NCI-H1105 treated with DMSO at 0.1 percent for 48 hours (cell line): ENCODE results near the gene PLXNA1.

Experiments
- DNase-seq: peaks from one replicate; lab custom pipeline; 2025; lab: John Stamatoyannopoulos, UW

The PLXNA1 gene

DNA sequence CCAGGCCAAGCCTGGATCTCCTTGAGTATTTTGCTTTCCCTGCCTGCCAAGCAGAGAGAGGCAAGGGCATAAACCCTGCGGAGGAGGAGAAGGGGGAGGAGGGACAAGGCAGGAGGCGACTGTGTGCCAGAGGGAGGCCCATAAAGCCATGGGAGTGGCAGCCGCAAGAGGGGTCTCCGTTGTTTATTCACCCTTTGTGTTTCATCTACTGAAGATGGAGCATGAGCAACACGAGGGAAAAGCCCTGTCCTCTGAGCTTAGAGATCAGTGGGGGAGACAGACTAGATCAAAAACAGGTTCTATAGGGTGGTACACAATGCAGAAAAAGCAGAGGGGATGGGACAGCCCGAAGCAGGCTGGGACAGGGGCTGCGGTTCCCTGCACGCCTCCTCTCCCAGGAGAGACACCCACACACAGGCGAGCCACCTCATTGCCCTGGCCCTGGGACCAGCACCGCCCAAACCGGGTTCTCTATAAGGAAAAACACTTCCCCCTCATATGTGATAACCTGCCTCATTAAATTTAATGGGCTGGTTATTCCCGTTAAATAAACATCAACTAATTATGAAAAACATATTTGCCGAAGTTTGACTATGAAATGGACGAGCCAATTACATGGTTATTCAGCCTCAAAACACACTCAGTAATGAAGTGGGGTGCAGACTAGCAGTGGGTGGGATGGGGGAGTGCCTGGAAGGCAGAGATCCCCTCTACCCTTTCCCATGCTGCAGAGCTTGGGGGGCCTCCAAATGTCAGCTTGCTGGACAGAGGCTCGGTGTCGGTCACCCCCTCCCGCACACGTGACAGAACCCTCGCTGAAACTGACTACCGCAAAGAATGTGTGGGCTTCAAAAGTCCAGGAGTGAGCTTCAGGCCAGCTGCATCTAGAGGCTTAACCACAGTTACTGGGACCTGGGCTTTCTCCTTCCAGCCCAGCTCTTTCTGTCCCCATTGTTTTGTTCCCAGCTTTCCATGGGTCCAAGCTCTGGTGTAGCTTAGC lies 14.2 kb upstream of the PLXNA1 start:
- no peak for DNase-seq

DNA sequence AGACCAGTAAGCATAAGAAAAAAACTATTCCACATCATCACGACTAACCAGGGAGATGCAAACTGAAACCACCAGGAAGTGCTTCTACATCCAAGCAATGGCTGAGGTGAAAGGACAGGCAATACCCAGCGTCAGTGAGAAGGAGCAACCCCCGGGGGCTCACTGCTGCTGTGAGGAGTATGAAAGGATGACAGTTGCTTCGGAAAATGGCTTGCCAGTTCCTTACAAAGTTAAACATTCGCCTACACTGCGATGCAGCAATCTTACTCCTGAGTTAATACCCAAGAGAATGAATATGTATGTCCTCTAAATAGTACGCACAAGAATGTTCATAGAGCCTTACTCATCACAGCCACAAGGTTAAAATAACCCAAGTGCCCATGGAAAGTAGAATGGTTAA lies 13.3 kb upstream of the PLXNA1 start:
- DNase-seq = no peak

DNA sequence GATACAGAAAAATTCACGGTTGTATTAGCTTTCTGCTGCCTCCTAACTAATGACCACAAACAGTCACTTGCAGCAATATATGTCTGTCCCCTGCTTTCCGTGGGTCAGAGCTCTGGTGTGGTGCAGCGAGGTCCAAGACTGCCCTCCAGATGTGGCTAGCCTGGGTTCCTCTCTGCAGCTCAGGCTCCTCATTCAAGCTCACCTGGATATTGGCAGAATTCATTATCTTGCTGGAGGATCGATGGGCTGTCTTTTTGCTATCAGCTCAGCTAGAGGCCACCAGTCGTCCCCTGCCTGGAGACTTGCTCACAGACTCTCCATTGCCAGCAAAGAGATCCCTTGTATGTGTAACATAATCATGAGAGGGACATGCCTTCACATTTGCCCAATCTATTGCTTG lies 12.8 kb upstream of the PLXNA1 start:
- DNase-seq = no peak

DNA sequence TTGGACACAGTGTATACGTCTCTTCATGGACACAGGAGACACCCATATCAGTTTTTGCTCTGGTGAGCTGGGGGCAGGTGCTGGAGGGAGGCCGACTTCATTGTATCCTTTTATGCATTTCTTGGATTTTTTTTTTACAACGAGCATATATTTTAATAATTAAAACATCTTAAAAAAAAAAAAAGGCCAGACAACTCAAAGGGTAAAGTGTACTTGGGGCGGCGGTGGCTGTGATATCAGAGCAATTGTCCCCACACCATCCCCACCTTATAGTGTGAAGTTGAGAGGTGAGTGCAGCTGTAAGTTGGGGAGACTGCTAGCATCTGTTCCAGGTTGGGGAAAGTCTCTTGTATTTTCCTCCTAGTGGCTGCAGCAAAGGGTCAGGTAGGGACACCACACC lies 12.0 kb upstream of the PLXNA1 start:
- no peak for DNase-seq

DNA sequence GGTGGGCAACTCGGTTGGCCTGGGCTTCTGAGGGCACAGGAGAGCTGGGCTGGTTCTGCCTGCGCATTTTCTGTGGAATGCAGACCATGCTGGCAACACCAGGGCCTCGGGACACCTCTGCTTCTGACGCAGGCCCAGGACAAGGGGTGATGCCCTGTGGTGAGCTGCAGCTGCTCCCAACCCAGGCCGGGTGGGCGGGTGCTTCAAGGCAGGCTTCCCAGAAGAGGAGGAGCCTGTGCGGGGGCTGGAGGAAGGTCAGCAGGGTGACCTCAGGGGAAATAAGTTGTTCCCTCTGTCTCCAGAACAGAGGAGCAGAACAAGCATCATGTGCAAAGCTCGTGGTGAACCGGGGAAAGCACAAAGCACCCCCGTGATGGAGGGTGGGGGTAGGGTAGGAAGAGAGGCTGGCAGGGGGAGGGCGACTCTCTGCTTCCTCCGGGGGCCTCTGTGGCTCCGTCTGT lies 11.0 kb upstream of the PLXNA1 start:
- DNase-seq = no peak

DNA sequence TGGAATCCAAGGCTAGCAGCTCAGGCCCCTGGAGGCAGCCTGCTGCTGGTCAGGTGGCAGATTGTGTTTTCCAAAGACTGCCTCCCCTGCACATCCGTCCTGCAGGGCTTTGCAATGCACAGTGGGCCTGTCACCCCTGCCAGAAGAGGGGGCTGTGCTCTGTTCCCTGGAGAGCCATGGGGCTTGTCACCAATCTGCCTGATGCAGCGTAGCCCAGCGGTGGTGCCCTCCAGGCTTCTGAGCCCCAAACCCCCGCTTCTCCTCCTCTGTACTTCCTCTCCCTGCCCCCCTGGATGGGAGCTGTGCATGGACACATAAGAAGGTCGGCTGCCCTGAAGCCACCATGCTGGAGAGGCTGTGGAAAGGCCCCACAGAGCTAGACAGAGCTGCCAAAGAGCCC lies 10.0 kb upstream of the PLXNA1 start:
- no peak for DNase-seq

DNA sequence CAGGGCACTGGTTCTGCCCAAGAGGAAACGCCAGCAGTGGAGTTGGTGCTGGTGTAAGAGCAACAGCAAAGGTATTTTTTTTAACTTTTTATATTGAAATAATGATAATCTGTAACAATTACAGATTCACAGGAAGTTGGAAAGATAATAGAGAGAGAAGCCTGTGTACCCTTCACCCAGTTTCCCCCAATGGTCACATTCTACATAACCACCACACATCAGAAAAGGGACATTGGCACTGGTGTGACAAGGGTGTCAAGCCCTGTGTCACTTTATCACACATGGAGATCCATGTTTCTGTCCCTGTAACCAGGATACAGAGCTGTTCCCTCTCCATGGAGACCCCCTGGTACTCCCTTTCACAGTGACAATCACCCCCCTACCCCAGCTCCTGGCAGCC lies 9.1 kb upstream of the PLXNA1 start:
- DNase-seq = no peak

DNA sequence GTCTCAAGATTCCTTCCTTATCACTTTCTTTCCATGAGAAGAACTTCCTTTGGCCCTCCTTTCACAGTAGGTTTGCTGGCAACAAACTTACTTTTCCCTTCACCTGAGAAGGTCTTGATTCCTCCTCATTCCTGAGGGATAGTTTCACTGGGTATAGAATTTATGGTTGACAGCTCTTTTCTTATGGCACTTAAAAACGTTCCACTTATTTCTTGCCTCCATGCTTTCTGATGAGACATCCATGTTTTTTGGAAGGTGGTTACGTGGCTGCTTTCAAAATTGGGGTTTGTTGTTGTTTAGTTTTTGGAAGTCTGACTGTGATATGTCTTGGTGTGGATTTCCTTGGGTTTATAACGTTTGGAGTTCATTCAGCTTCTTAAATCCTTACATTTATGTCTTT lies 8.2 kb upstream of the PLXNA1 start:
- DNase-seq = no peak

DNA sequence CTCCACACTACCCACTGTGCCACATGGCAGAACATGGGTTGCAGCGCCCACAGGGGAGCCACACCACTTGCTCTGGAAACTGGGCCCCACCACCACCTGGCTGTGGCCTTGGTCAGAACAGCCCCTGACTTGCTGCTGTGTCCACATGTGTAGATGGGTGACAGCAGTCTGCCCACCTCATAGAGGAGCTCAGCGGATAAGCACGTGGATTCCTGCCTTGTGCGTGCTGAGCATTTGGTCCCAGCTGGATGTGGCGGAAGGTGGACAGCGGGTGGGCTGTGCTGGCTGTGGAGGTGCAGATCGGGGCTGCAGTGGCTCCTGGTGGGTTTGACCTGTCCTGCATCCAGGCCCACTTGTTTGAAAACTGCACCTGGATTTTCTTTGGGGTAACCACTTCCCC lies 6.0 kb upstream of the PLXNA1 start:
- no peak for DNase-seq

DNA sequence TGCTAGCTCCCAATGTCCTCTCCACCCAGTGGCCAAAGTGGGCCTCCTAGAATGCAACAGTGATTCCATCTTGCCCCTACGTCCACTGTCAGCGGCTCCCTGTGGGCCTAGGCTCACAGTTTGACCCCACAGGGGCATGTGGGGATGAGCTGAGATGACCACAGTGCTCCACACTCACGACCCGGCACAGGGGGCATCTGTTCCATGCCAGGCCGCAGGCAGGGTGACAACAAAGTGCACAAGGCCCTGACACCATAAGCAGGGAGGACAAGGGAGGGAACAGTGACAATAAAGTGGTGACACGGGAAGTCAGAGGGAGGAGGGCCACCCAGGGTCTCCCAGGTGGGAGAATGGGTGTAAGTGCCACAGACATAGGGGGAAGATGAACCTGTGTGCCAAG lies 5.1 kb upstream of the PLXNA1 start:
- DNase-seq = no peak

DNA sequence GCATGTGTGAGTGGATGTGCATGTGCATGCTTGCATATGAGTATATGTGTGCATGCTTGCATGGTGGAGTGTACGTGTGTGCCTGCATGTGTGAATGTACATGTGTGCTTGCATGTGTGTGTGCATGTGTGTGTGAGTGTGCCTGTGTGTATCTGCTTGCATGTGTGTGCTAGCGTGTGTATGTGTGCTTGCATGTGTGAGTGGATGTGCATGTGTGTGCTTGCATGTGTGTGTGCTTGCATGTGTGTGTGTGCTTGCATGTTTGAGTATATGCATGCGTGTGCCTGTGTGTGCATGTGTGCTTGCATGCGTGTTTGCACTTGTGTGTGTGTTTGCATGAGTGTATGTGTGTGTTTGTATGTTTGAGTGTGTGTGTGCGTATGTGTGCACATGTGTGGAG lies 4.6 kb upstream of the PLXNA1 start:
- DNase-seq = no peak

DNA sequence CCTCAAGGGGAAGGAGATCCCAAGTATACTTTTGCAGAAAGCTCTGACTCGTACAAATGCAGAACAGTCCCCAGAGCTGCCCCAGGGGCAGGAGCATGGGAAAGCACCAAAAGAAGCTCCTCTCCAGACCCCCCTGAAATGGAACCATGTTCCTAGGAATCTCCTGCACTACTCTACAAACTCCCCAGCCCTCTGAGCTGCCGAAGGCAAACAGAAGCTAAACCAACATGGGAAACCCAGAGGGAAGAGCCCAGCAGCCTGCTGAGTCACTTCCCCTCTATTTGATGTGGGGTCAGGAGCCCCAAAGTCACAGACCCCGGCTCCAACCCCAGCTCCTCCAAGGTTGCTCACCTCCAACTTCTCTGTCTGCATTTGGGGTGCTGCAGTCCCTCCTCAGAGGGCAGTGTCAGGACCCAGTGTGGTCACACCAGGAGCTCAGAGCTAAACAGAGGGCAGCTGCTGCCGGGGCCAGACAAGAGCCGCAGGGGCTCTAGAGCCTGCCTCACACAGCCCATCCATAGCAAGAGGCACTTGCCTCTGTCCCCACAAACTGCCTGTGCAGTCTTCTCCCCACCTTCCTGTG lies 3.8 kb upstream of the PLXNA1 start:
- DNase-seq = no peak

DNA sequence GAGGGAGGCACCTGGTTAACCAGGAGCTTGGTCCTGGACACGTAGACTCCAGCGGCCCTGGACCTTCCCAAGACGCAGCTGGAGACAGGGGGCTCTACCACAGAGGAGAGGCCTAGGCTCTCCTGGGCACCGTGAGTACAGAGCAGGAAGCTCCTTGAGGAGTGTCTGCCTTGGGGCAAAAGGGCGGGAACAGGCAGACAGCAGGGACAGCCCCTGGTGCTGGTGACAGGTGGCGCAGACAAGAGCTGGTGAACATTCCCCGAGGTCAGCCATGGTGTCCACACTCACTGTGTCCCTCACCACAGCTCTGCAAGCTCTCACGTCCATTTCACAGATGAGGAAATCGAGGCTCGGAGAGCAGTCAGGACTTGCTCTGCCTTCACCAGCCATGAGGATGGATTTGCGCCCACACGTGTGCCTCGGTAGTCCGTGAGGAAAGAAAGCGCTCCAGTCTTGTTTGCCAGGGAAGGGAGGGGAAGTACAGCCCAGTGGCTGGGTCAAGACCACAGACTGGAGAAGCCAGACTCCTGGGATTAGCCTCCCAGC lies 2.6 kb upstream of the PLXNA1 start:
- no peak for DNase-seq

DNA sequence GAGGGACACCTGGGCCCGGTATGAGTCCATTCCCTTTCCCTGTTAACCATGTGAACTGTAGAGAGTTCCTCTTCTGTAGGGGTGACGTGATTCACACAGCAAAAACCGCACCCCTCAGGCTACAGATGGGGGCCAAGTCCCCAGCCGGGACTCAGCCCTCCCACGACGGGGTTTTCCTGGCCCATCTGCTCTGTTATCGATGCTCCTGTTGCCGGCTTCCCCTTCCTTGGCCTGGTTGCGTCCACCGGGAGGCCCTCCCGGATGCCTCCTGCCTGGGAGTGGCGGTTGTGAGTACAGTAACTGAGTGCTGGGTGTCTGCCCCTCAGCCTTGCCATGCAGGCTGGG lies 817 bp upstream of the PLXNA1 start:
- DNase-seq = no peak

DNA sequence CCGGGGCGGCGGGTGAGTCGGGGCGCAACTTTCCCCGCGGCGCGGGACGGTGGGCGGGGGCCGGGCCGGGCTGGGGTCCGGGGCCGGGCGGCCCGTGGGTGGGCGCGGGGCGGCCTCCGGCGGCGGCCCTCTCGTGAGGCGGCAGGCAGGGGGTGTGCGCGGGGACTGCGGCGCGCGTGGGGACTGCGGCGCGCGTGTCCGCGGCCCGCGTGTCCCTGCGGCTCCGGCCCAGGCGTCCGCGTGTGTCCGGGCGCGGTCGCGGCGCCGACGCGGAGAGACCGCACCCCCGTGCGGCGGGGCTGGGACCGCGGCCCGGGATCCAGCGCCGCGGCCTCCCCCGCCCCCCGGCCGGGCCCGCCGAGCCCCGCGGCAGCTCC lies 349 bp downstream of the PLXNA1 start:
- DNase-seq = no peak

DNA sequence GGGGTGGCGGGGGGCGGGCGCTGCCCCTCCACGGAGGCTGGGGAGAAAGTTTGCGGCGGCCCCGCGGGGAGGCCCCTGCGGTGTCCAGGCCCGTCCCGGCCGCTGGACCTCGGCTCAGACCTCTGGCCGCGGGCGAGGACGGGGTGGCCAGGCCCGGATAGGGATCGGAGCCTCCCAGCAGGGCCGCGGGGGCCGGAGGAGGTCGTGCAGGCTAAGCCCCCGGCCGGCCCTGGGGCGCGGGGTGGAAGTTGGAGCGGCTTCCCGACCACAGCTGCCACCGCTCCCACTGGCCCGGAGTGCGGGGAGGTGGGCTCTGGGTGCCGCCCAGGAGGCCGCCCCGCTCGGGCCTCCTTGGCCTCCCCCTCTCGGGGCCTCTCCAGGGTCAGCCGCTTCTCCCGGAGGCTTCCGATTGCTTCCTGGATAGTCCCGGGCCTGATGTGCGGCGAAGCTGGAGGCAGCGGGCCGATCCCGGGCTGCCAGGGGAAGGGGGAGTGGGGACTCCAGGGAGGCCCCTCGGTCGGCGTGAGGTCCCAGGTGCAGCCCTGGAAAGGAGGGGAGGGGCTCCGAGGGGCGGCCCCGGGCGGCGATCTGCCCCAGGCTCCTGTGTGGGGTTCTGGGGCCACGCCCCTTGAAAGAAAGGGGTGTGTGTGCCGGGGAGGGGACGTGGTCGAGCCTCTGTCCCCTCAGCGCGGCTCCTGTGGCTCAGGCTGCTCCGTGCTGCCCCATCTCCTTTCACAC lies 907 bp downstream of the PLXNA1 start:
- peak; percentile 33 for DNase-seq

DNA sequence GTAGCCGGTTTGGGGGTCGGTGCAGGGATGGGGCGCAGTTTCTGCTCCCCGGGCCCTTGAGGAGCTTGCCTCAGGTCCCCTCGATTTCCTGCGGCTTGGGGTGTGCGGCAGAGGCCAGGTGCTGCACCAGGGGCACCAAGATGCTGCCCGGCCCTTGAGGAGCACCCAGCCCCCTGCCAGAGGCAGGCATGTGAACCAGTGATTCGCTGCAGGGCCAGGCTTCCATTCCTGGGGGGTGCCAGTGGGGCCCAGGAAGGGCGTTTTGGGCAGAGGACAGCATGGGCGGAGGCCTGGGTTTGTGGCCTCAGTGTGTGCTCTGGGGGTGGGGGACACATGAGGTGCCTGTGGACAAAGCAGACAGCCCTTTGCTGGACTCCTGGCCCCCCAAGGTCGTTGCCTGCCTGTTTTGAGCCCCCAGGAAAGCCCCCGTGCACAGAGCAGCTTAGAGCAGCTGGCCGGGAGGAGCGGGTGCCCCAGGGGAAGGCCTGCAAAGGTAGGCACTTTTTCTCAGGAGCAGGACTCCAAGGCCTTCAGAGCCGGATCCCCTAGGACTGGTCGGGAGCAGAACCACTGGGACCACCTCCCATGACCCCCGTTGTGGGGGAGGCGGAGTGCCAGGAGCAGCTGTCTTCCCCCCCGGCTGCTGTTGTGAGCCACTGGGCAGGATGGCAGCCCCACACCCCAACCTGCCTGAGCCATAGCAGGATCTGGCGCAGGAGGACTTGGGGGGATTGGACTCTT lies 1.6 kb downstream of the PLXNA1 start:
- no peak for DNase-seq

DNA sequence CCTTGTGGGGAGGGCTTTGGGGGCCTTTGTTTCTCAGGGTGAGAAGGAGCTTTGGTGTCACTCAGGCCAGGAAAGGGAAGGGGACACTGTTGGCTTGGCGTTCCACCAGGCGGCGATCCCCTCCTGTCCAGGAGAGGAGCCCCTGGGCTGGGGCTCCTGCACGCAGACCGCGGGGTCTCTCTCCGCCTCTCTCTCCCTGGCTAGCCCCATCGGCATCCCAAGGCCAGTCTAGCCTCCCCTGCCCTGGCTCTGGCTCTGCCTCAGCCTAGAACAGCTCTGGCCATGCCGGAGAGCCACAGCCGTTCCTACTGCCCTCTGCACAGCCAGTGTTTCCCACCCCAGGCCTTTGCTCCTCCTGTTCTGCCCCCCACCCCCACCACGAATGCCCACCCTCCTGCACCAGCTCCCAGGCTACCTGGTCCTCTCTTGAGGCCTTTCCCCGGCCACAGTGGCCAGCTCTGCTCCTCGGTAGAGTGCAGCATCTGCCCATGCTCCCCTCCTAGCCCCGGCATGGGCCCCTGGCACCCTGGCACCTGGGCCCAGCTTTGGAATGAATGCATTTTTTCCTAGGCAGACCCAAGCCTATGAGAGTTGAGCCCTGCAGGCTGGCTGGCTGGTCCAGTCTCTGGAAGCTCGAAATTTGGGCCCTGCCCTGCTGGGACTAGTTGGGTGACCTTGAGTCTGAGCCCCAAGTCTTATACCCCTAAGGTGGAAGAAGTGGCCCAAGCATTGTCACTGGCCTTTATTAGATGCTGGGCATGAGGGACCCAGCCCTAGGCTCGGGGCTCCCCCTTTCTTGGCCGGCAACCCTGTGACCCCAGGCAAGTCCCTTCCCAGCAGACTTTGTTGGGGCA lies 2.4 kb downstream of the PLXNA1 start:
- peak; percentile 14 for DNase-seq

DNA sequence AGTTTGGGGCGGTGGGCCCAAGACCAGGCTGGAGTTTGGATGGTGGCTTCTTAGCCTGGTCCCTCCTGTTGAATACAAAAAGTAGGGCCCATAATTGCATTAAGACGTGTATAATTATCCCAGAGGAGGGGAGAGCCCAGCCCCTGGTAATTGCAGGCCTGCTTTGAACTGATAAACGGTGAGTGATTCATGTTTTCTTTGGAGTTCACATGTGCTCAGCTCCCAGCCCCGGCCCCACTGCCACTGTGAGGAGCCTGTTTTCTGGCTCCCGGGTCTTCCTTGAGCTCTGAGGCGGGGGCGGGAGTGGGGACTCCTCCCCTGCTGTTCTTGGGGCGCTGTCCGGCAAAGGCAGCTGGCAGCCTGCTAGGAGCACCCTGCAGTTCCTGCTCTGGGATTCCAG lies 3.1 kb downstream of the PLXNA1 start:
- peak; percentile 56 for DNase-seq

DNA sequence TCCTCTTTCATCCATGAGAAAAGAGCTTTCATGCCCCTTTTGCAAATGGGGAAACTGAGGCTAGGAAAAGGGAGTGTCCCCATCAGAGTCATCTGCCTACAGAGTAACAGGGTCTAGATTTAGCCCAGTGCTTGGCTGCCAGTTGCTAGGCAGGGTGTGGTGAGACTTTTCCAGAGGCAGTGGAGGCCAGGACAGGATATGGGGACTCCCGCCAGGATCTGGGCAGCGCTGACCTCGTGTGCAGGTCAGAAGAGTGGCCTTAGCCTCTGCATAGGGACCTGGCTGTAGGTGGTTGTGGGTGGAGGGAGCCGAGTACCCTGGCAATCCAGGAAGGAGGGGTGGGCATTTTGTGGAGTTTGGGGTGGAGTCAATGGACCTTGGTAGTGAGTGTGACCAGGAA lies 4.2 kb downstream of the PLXNA1 start:
- no peak for DNase-seq

DNA sequence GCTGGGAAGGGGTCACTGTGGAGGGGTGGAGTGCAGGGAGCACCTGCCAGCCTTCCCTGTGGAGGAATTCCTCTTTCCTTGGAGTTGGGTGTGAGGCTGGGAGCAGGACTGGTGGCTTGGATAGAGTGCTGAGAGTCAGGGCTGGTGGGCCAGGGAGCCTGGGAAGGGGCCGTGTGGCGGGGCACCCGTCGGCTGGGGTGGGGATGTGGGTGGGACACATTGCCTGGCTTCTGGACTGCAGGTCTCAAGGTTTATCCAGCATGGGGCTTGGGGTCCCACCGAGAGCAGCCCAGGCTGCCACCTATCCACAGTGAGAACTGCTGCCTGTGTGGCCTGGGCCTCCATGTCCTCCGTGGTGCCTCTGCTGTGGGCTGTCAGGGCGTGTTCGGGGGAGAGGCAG lies 4.7 kb downstream of the PLXNA1 start:
- no peak for DNase-seq
